HG03139 (cell line): ENCODE data around the gene AOAH.

Experiments
- ATAC-seq: cut with Tn5 transposase; IDR thresholded peaks from one replicate; pipeline ENCODE4 v1.9.1; 2021; ENCODE audit not compliant: unreplicated experiment

The AOAH gene, protein sequence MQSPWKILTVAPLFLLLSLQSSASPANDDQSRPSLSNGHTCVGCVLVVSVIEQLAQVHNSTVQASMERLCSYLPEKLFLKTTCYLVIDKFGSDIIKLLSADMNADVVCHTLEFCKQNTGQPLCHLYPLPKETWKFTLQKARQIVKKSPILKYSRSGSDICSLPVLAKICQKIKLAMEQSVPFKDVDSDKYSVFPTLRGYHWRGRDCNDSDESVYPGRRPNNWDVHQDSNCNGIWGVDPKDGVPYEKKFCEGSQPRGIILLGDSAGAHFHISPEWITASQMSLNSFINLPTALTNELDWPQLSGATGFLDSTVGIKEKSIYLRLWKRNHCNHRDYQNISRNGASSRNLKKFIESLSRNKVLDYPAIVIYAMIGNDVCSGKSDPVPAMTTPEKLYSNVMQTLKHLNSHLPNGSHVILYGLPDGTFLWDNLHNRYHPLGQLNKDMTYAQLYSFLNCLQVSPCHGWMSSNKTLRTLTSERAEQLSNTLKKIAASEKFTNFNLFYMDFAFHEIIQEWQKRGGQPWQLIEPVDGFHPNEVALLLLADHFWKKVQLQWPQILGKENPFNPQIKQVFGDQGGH

DNA sequence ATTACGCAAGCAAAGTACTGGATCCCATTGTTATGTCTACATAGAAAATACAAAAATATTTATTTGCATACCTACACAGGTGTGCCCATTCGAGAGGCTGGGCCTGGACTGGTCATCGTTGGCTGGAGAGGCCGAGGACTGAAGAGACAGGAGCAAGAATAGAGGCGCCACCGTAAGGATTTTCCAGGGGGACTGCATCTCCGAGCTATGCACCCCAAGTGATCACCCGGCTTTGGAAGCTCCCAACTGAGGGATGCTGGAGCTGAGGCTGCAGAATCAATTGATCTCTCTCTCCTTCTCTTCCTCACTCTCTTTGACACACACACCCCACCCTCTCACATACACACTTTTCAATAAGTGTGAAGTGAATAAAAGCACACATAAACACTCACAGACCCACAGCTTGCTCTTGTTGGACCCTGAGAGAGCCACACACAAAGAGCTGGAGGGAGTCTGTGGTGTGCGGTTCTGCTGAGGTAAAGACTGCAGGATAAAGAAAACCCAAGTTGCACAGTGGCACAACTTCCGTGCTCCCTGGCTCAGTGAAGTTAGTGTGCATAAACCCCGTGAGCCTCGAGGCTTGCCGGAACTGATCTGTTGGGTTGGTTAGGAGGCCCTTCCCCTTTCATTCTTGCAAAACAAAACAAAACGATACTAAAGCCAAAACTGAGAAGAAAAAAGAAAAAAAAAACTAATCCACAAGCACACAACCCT is at the start of gene AOAH:
TSS of gene AOAH (minus strand) at position 544 of the 714 bp plus-strand sequence. CDS start at position 198, 346 bp downstream.
- ATAC-seq: peak; percentile 90

DNA sequence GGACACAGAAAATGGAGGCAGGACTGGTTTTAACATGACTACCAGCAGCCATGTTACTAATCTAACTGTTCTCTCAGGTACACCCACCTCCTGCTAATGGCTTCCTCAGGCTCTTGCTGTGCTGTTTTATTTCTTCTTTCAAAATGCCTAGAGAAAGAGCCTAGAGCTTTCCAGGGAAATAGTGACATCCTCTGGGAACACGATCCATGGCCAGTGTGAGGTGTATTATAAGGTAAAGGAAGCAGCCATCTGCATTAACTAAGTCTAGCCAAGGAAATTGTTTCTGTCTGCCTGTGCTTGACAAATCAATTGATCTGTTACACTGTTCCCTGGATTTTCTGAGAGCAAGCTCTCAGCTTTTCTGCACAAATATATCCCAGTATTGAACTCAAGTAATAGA is 42.2 kb upstream of the AOAH start:
- ATAC-seq: no peak

DNA sequence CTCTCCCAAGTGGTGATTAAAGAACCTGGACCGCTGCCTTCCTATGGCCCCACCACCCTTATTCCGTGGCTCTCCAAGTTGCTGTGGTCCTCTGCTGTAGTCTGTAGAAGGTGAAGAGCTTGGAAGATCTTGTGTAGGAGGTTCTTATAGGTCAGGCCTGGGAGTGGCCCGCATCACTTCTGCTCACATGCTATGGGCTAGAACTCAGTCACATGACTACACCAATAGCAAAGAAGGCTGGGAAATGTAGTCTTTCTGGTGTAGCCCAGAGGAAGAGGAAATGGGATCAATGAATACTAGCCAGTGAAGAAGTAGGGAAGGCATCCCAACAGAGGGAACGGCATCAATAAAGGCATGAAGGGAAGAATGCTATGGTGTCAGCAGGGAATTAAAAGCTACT is 41.3 kb upstream of the AOAH start:
- ATAC-seq: no peak

DNA sequence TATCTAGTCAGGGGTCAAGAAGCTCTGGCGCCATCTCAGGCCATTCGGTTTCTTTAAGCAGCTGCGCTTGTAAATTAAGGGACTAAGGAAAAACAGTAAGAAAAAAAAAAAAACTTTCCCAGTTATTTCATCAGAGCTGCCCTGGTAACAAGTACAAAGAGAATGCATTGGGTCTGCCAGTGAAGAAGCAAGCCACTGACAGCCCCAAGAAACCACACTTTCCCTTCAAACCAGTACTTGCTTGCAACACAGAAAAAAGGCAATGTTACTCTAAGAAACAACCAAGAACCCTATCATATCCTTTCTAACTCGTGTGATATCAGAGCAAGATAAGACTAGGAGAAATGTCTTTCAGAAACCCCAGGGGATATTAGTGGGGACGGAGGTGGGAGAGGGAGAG is 40.6 kb upstream of the AOAH start:
- ATAC-seq: no peak

DNA sequence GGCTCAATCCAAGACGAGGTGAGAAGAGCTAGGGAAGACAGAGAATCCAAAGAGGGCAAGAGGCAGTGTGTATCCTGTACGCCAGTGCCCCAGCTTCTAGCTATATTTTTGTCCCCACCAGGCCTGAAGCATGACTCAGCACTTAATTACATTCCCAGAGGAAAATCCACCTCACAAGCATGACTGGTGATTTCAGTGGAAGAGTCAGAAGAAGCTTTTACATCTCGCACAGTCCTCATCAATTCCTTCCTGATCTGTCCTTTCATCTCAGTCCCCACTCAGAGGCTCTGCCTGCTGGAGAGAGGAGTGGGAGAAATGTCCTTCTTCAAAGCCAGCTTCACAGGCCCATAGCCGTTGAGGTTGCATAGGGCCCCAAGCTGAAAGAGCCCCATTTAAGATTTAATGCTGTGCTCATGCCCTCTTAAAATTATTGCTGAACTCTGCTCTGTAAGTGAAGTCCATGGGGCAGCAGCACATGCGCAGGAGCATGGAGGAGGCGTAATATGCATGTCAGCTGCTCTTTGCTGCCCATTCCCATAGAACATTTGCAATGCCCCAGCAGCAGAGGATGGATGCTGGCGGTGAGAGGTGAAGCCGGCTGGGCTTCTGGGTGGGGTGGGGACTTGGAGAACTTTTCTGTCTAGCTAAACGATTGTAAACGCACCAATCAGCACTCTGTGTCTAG is 39.0 kb upstream of the AOAH start:
- ATAC-seq: no peak

DNA sequence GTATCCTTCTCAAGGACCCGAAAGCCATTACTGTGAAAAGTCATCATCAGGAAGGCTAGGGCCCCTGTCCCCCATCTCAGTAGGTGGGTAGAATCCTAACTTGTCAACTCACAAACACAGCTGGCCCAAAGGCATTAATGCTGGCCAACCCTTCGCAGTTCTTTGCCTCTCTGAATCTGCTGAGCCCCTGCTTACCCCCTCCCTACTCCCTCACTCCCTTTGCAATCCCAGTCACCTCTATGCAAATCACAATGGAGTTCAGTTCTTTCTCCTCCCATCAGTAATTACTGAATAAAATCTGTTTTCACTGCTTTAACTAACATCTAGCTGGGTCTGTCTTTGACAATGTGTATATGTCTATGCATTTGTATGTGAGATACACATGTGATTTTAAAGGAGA is 38.1 kb upstream of the AOAH start:
- ATAC-seq: no peak

DNA sequence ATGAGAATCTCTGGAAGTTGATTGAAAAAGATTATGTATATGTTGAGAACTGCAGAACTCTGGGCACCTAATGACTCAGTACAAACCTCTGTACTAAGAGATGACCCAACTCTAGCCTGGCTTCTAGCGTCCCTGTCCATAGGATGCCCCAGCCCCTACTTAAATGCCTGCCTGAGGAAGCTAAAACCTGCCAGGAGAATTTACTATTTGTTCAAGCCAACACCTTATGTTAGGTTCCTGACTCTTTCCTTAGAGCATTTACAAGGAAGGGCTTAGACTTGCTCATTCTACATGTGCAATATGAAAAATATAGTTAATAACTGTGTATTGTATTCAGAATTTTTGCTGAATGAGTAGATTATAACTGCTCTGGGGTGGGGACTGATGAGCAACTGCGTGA is 37.5 kb upstream of the AOAH start:
- no peak for ATAC-seq

DNA sequence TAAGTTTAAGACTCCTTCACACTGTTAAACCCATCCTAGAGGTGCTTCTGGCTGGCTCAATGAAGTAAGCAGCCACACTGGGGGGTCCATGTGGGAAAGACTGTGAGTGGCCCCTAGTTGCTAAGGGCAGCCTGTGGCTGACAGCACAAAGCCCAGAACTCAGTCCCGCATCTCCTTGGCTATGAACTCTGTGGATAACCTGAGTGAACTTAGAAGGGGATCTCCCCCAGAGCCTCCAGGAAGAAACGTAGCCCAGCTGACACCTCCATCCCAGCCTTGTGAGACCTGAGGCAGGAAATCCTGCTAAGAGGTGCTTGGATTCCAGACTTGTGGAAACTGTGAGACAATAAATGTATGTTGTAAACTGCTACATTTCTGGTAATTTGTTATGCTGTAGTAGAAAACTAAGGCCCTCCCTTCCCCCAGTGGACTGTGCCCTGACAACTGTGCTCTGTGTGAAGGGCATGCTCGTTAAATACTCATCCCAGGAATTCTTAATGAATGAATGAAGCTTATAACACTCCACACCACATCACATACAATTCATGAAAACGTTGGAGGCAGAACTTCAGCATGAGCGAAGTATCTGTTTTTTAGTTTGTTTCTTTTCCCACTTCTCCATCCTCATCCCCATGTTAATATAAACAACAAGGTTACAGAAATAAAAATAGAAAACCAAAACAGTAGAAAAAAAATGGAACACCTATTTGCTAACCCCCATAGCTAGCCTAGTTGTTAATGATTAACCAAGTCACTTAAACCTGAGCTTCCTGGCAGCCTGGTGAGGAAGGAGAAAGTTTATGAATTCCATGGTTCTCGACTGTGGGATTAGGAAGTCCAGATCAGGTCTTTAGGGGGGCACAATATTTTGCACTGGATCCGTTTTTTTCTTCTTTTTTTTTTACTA is 36.8 kb upstream of the AOAH start:
- no peak for ATAC-seq

DNA sequence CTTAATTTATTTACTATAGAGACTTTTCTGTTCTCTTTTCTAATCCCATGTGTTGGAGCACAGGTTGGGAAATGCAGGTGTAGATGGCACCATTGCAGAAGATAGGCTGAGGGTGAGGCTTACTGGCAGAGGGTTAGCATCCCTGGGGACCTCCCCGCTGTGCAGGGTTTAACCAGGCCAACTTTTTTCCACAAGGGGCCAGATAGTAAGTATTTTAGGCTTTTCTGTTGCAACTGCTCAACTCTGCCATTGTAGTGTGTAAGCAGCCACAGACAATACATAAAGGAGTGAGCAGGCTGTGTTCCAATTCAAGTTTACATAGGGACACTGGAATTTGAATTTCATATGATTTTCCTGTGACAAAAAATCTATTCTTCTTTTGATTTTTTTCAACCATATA is 34.6 kb upstream of the AOAH start:
- ATAC-seq: no peak

DNA sequence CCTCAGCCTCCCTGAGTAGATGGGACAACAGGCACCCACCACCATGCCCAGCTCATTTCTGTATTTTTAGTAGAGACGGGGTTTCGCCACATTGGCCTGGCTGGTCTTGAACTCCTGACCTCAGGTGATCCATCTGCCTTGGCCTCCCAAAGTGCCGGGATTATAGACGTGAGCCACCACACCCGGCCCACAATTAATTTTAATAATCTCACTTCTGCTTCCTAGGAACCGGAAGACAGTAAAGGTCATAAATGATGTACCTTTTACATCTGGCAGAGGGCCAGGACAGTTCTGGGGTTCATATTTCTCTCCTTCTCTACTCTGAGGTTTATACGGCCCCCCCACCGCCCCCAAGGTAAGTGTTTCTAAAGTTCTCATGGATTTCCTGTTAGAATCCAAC is 31.2 kb upstream of the AOAH start:
- no peak for ATAC-seq

DNA sequence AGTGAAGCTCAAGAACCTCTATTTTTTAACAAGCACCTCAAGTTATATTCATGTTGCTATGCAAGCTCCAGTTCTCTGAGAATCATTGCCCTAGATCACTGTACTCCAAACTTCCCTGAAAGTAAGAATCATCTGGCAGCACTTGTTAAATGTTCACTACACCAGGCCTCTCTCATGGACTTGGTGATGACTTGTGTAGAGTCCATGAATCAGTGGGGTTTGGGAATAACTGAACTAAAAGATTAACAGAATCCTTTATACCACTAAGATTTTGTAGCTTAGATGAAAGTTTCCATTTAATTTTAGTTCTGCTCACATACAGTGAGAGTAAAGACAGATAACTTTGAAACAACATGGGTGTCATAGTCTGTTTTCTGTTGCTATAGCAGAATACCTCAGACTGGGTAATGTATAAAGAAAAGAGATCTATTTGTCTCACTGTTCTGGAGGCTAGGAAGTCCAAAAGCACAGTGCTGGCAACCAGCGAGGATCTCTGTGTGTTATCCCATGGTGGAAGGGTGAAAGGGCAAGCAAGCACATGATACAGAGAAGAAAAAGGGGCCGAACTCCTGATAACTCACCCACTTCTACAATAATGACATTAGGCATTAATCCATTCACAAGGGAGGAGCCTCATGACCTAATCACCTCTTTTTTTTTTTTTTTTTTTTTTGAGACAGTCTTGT is 27.9 kb upstream of the AOAH start:
- ATAC-seq: no peak

DNA sequence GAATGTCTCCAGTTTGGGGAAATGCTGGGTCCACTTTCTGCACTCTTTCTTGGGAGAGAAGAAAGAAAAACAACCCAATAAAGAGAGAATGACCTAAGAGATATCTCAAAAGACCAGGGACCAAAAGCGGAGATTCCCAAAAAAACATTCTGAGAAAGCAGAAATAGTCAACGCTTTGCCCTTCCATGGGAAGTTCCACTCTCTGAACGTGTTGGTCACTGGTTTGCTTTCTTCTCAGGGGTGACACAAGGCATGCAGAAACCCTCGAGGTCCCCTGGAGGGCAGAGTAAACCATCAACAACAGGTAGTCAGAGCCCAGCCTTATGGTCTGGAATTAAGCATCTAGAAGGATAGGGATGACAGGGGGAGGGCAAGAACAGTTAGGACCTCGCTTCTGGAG is 26.2 kb upstream of the AOAH start:
- no peak for ATAC-seq

DNA sequence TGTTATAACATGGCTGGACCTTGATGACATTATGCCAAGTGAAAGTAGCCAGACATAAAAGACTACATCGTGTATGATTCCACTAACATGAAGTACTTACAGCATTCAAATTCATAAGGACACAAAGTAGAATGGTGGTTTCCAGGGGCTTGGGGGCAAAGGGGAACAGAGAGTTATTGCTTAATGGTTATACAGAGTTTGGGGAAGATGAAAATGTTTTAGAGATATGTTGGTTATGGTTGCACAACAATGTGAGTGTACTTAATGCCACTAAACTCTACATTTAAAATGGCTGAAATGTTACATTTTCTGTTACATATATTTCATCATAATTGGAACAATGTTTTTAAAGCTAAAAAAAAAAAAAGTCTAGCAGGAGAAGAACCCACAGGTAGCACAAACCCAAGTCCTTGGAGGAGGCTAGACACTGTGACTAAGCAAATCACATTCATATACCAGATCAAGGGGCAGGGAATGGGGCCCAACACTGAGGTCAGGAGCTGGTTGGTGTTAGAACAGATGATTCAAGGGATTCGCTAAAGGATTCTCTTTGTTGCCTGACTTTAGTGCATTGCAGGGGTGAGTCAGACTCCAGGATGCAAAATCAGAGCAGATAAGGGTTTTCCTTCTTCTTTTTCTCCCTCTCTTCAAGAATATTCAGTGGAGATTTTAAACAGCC is 25.1 kb upstream of the AOAH start:
- no peak for ATAC-seq

DNA sequence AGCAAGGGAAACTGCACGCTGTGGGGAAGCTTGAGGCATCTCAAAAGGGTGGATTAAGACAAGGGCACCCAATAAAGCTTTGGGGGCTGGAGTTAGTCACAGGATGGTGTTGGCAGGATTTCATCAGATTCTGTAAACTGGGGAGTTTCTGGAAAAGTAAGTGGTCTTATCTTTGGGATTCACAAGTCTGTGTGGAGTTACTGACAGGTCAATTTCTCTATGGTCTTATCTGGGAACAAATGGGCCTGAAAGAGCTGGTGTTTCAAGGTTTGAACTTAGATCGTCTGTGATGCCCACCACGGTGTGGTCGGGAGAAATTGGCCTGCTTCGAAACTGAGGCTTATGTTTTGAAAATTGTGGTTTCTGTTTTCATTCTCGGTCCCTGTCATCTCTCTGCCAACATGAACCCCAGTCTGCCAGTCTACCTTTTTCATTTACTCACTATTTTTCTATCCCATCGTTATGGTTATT is 23.8 kb upstream of the AOAH start:
- no peak for ATAC-seq

DNA sequence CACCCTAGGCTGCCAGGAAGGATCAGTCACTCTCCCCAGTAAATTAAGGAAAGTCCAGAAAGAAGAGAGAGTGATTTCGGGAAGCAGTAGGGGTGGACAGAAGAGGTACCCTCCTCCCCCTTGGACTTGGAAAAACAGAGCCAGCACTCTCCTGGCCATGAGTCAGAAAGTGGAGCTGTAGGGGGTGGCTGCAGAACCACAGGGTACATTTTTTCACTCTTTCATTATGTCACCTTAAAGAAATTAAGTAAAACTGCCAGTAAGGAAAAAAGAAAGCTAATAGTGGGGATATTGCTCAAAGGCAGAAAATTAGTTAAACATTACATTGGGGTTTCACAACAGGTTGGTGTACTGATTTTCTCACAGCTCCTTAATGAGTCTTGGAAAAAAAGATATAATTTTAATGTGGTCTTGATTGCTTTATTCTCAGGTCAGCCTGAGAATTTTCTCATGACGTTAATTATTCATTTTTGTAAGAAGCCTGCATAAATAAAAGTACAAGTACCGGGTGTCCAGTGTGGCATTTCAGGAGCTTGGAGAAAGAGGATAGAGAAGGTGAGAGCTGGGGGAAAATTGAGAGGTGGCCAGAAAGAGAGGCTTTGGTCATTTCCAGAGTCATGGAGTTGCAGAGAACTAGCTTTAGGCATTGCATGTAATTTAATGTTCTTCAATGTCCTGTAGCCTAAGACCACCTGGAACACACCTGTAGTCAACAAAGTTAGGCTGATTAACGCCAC is 23.2 kb upstream of the AOAH start:
- no peak for ATAC-seq

DNA sequence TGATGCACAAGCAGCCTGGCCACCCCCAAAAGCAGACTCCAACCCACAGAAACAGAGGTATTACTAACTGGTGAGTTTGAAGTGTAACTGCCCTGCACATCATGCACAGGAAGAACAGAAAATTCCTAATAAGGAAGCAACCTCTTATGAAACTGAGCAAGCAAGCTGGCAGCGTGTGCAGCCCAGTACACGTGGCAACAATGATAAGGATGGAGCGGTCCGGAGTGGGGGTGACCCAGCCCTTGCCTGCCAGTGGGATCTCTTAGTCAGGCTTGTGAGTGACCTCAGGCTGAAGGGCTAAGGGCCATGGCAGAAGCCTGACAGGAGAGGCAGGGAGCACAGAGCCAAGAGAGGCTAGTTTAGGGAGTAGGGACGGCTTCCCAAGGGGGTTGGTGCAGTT is 22.1 kb upstream of the AOAH start:
- no peak for ATAC-seq

DNA sequence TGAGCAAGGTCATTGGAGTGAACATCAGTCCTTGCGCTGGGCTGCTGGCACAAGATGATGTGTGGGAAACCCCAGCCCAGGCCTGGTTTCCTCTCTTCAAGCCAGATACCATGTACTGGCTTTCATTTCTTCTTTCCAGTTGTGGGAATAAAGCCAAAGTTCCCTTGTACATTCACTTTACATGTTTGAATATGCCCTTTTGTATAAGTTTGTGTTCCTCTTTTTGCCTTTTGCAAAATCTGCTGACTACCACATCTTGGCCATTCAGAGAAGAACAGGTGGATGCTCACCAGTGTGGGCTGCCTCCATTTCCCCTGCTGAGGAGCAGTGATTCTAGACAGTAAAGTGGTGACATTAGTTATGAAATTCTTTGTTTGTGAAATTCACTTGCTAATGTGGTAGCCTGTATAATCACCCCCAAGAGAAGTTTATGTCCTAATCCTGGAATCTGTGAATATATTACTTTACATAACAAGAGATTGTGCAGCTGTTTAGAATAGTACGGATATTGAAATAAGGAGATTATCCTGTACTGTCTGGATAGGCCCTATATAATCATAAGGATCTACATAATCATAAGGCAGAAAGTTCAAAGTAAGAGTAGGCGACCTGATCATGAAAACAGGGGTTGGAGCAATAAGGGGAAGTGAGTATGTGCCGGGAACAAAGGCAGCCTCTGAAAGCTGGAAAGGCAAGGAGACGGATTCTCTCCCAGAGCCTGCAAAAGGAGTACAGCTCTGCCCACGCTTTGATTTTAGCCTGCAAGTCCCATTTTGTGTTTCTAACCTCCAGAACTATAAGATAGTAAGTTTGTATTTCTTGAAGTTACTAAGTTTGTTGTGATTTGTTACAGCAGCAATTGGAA is 18.8 kb upstream of the AOAH start:
- no peak for ATAC-seq

DNA sequence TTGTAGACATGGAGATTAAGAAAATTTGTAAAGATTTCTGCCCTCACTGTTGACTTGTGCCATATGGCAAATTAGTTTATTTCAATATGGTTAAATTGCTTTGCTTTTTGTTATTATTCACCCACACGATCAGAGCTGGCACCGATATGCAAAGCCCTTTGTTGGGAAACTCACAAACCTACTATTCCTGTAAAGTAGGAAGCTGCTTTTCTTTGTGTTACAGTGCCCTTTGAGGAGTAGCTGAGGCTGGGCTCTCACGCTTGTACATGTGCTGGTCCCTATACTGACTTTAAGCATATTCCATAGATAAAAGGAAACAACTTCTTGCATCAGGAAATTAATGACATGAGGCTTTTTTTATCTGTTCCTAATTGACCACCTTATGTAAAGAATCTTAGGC is 17.6 kb upstream of the AOAH start:
- no peak for ATAC-seq
